Measurements from ENCODE around the gene CARD9. TPM values are rescaled to one million over a fixed set of nuclear protein-coding genes. Genes with fewer than 3 reads are reported as not detected.

The CARD9 gene
- total and polyA plus RNA-seq, 9 donors, result 1.1 to 2.7 (median 1.4) TPM

DNA sequence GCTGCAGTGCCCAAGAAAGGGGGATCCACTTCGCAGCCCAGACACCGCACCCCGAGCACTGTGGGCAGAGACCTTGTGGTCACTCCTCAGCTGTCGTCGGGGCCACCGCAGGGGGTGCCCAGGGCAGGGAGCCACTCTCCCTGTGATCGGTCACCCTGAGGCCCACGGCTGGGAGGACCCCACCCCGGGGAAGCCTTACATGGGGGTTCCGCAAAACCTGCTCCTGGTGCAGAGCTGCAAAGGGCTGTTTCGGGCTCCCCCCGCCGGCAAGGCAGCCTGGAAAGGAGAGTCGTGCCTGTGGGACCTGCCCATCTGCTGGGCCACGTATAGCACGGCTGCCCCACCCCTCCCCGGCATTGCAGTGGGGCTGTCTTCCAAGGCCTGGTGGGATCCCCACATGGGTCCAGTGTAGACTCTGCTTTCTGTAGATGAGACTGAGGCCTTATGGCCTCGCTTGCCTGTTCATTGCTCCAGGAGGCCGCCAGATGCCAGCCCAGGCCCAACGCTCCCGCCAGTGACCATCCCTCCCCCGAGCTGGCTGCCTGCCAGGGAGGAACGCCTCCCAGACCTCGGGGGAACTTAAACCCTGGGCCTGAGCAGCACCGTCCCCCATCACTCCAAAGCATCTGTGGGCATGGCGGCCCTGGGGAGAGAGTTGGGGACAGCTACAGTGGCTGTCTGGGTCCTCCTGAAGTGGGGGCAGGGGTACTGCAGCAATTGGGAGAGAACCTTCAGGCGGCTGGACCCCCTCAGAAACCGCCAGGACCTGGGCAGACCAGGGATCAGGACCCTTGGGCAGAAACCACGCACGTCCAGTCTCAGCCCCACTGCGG is 8.3 kb downstream of the CARD9 start:
- DNase-seq, result no peak
- Histone ChIP-seq H3K27me3 (ENCODE audit: control insufficient read depth, insufficient read depth, low read length) (peaks cover 9% of the 10 kb centered on the region), H3K27ac (ENCODE audit: low read length) (no peak overlapping the region), H3K36me3 (ENCODE audit: control insufficient read depth, insufficient read depth, low read length) (peaks cover 6% of the 10 kb centered on the region), H3K4me1 (ENCODE audit: control insufficient read depth, insufficient read depth, low read length) (peaks cover 49% of the 10 kb centered on the region), H3K4me3 (ENCODE audit: low read length) (no peak overlapping the region), H3K9me3 (replicated peaks; ENCODE audit: control insufficient read depth, low read depth, low read length) (no peaks in the 10 kb centered on the region)
- WGBS (ENCODE audit: insufficient coverage), result 69% methylated on average over 27 of the region's 31 CpGs

DNA sequence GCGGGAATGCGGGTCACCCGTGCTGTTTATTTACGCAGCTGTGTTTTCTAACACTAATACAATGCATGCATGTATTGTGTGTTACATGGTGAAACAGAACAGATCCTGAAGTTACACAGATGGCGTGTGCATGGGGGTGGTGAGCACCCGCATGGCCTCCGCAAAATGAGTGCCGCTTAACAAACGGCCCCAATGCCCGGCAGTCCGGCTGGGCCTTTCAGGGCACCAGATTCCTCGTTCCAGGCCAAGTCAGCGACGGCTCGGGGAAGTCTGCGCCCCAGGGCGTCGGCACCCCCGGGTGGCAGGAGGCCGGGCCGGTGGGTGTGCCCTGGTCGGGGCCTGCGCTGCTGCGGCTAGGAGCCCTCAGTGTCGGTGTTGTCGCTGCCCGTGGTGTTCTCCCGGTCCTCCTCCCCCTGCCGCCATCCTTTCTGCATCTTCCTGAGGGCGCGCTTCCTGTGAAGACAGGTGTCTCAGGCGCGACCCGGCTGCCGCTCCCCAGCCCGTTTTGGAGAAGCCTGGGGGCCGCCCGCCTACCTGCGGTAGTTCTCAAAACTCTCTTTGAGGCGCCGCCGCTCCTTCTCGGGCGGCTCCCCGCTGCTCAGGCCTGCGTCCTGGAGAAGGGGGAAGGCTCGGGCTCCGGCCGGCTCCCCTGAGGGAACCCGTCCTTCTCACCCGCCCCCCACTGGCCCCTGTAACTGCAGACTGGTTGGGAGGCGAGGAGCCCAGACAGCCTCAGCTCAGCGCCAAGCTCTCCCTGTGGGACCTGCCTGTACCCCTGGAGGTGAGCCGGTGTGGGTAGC is 9.3 kb downstream of the CARD9 start:
- Histone ChIP-seq H3K36me3 (ENCODE audit: control insufficient read depth, insufficient read depth, low read length) (peaks cover 8% of the 10 kb centered on the region), H3K4me3 (ENCODE audit: low read length) (no peak overlapping the region), H3K27ac (ENCODE audit: low read length) (no peak overlapping the region)

DNA sequence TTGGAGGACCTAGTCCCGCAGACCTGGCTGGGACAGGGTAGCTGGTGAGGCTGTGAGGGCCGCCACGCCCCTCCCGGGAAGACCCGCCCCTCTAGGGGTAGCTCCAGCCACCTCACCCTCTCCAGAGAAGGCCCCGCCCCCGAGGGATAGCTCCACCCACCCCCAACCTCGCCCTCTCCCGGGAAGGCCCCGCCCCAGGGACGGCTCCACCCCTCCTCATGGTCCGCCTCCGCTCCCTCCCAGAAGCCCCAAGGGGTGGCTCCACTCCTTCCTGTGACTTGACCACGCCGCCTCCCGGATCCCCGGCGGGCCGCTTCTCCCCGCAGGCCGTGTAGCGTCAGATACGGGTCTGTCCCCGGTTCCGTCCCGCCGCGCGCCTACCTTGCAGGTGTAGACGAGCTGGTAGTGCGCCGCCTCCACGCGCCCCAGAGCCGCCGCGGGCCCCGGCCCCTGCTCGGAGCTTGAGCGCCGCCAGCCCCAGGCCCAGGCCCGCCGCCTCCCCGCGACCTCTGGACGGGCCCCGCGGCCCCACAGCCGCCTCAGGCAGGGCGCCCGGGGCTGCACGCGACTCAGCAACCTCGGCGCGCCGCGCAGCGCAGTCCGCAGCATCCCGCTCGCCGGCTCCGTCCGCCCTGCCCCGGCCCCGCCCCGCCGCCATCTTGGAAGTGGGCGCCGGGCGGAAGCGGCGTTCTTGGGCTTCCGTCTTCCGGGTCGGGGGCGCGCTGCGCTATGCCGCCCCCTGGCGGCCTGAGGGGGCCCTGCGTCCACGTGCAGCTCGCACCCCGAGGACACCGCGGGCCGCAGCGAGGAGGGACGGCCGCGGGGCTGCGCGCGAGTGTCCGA is 10.1 kb downstream of the CARD9 start, which contains the start of gene DNLZ:
Gene DNLZ (minus strand): TSS at position 639 of the 843 bp plus-strand sequence. CDS start 30 bp downstream, at position 609.
- peaks cover 9% of the 10 kb centered on the region for H3K27me3 ChIP-seq (ENCODE audit: control insufficient read depth, insufficient read depth, low read length)
- peak; percentile 96 for DNase-seq
- peaks cover 16% of the 10 kb centered on the region for H3K36me3 ChIP-seq (ENCODE audit: control insufficient read depth, insufficient read depth, low read length)
- peak within 1 kb of the TSS; percentile 79 for H3K4me3 ChIP-seq (ENCODE audit: low read length)
- H3K4me1 ChIP-seq (ENCODE audit: control insufficient read depth, insufficient read depth, low read length), result peaks cover 52% of the 10 kb centered on the region
- no peaks in the 10 kb centered on the region for H3K9me3 ChIP-seq (replicated peaks; ENCODE audit: control insufficient read depth, low read depth, low read length)
- under 1% methylated on average over 85 of the region's 97 CpGs for WGBS (ENCODE audit: insufficient coverage)
- peak within 1 kb of the TSS; percentile 82 for H3K27ac ChIP-seq (ENCODE audit: low read length)

More for the DNA sequence above, 9.3 kb downstream of the CARD9 start:
- Histone ChIP-seq H3K9me3 (replicated peaks; ENCODE audit: control insufficient read depth, low read depth, low read length) (no peaks in the 10 kb centered on the region), H3K27me3 (ENCODE audit: control insufficient read depth, insufficient read depth, low read length) (peaks cover 9% of the 10 kb centered on the region), H3K4me1 (ENCODE audit: control insufficient read depth, insufficient read depth, low read length) (peaks cover 52% of the 10 kb centered on the region)
- WGBS (ENCODE audit: insufficient coverage), result 22% methylated on average over 48 of the region's 54 CpGs
- peak; percentile 24 for DNase-seq

DNA sequence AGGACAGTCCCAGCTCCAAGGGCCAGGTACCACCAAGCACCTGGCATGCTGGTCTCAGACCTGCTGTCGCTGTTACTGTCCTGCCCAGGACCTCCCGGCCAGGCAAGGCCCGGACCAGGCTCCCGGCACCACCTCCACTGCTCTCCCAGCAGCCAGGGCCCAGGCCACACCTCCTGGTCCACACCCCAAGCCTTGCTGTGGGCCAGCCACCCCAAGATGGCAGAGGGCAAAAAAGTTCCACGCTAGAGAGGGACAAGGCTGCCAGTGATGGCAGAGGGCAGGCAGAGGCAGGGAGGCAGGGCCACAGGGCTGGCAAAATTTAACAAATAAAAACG is 11.1 kb downstream of the CARD9 start:
- Histone ChIP-seq H3K4me3 (ENCODE audit: low read length) (no peak overlapping the region), H3K27me3 (ENCODE audit: control insufficient read depth, insufficient read depth, low read length) (peaks cover 9% of the 10 kb centered on the region), H3K27ac (ENCODE audit: low read length) (peak overlapping the region; percentile 82), H3K9me3 (replicated peaks; ENCODE audit: control insufficient read depth, low read depth, low read length) (no peaks in the 10 kb centered on the region), H3K36me3 (ENCODE audit: control insufficient read depth, insufficient read depth, low read length) (peaks cover 24% of the 10 kb centered on the region), H3K4me1 (ENCODE audit: control insufficient read depth, insufficient read depth, low read length) (peaks cover 52% of the 10 kb centered on the region)
- 71% methylated on average over 3 of the region's 6 CpGs for WGBS (ENCODE audit: insufficient coverage)
- DNase-seq, result no peak

DNA sequence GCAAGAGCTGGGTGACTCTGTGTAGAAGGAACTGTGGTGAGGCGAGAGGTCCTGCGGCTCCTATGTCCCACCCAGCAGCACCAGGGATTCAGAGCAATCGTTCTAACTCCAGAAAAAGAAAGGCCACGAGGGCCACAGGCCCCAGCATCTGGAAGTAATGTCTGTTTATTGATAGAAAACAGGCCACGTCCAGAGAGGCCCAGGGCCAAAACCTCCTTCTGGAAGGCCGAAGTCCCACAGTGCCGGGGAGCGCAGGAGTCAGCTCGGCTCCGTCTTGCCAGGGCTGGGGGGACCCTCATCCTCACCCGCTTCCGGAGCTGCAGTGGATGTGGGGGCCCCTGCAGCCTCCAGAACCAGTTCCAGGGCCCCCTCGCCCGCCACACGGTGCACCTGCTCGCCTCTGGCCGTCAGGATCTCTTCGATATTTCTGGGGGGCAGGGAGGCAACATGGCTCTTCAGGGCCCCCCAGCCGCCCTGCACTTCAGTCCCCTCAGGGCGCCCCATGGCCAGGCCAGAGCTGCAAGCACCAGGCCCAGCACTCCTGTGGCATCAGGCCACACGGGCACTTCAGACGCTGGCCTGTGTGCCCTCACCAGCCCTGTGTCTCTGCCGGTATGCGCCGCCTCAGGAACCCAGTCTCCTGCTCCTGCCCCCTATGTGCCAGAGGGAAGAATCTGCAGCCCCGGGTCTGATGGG is 11.6 kb downstream of the CARD9 start:
- DNase-seq, result peak; percentile 87
- Histone ChIP-seq H3K27ac (ENCODE audit: low read length) (peak overlapping the region; percentile 47), H3K4me1 (ENCODE audit: control insufficient read depth, insufficient read depth, low read length) (peaks cover 54% of the 10 kb centered on the region), H3K36me3 (ENCODE audit: control insufficient read depth, insufficient read depth, low read length) (peaks cover 29% of the 10 kb centered on the region), H3K9me3 (replicated peaks; ENCODE audit: control insufficient read depth, low read depth, low read length) (no peaks in the 10 kb centered on the region), H3K27me3 (ENCODE audit: control insufficient read depth, insufficient read depth, low read length) (peaks cover 9% of the 10 kb centered on the region), H3K4me3 (ENCODE audit: low read length) (no peak overlapping the region)
- 49% methylated on average over 21 of the region's 26 CpGs for WGBS (ENCODE audit: insufficient coverage)

DNA sequence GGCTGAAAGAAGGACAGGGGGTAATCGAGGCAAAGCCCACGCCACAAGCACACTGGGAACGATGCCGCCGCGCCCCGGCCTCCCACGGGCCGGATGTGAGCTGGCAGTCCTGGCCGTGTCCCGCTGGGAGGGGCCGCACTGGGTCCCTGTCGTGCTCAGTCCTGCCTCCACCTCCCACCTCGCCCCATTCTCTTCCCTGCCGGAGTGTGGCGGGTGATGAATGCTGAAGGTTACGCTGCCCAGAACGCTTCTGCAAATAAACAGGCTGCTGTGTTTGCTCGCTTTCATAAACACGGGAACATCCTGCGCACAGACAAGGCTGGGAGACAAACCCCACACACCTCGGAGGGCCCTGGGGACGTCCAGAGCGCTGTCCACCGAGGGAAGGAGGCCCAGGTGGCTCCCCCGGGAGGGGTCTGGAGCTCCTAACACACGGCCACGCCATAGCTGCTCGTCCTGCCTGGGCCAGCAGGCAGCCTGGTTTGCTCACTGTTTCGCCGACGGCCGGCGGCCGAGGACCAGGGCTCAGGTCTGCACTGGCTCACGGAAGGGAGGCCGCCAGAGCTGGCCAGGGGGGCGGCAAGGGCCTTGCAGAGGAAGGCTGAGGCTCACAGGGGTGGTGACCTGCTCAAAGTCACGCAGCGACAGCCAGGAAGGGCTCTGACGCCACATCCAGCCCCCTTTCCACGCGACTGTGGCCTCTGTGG is 12.3 kb downstream of the CARD9 start:
- Histone ChIP-seq H3K27ac (ENCODE audit: low read length) (peak overlapping the region; percentile 47), H3K27me3 (ENCODE audit: control insufficient read depth, insufficient read depth, low read length) (peaks cover 9% of the 10 kb centered on the region), H3K4me1 (ENCODE audit: control insufficient read depth, insufficient read depth, low read length) (peaks cover 55% of the 10 kb centered on the region), H3K36me3 (ENCODE audit: control insufficient read depth, insufficient read depth, low read length) (peaks cover 36% of the 10 kb centered on the region), H3K4me3 (ENCODE audit: low read length) (no peak overlapping the region), H3K9me3 (replicated peaks; ENCODE audit: control insufficient read depth, low read depth, low read length) (no peaks in the 10 kb centered on the region)
- 37% methylated on average over 41 of the region's 43 CpGs for WGBS (ENCODE audit: insufficient coverage)
- DNase-seq, result no peak

DNA sequence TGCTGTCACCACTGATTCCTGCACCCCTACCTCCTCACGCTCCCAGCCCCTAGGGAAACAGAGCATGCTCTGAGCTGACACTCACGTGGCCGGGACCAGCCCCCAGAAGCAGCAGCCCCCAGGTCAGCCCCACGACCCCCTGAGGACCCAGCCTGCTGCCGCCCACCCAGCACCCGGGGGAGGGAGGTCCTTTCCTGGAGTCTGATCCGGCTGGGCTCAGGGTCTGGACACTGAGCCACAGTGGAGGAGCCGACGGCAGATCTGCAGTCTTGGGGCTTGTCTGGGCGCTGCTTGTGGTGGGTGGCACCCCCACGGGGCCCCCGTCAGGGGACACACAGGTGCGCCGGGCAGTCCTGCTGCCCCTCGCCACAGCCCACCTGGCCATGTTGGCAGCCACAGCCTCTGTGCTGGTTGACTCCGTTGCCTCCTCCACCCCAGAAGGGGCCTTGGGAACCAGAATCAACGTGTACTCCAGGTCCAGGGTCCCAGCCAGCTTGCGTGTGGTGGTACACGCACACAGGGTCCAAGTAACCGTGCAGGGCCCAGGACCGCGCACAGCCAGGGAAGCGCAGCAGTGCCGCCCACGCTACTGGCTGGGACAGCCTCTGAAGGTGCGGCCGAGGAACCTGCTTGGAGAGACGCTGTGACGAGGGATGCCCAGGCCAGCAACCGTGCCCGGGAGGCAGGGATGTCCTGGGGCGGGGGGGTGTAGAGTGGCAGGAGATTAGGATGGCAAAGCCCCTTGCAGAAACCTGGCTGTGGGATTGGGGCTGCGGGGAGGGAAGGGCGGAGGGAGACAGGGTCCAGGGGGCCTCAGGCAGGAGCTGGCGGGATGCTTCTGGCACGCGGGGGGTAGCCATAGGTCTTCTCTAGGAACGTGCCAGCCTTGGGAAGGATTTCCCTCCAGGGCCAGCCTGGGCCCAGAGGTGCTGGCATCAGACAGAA is 13.4 kb downstream of the CARD9 start:
- 69% methylated on average over 33 of the region's 38 CpGs for WGBS (ENCODE audit: insufficient coverage)
- no peaks in the 10 kb centered on the region for H3K9me3 ChIP-seq (replicated peaks; ENCODE audit: control insufficient read depth, low read depth, low read length)
- H3K4me3 ChIP-seq (ENCODE audit: low read length), result no peak overlapping the region
- H3K27me3 ChIP-seq (ENCODE audit: control insufficient read depth, insufficient read depth, low read length), result peaks cover 8% of the 10 kb centered on the region
- H3K4me1 ChIP-seq (ENCODE audit: control insufficient read depth, insufficient read depth, low read length), result peaks cover 56% of the 10 kb centered on the region
- no peak for DNase-seq
- peaks cover 42% of the 10 kb centered on the region for H3K36me3 ChIP-seq (ENCODE audit: control insufficient read depth, insufficient read depth, low read length)
- no peak overlapping the region for H3K27ac ChIP-seq (ENCODE audit: low read length)

DNA sequence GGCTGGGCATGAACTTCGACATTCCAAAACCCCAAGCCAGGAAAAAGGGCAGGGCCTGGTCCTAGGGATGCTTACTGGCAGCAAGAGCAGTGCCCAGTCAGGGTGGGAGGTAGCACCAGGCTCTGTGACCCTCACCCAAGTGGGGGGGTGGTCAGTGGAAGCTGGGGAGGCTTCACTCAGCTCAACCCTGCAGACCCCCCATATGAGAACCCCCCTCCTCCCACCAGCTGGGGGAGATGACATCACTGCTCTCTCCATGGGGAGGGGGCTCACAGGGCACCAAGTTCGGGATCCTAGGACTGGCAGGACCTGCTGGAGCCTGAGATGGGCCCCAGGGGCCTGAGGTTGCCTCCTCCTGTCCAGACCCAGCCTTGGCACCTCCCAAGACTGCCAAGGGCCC is 14.6 kb downstream of the CARD9 start:
- Histone ChIP-seq H3K27ac (ENCODE audit: low read length) (no peak overlapping the region), H3K27me3 (ENCODE audit: control insufficient read depth, insufficient read depth, low read length) (peaks cover under 1% of the 10 kb centered on the region), H3K9me3 (replicated peaks; ENCODE audit: control insufficient read depth, low read depth, low read length) (no peaks in the 10 kb centered on the region), H3K36me3 (ENCODE audit: control insufficient read depth, insufficient read depth, low read length) (peaks cover 42% of the 10 kb centered on the region), H3K4me3 (ENCODE audit: low read length) (no peak overlapping the region), H3K4me1 (ENCODE audit: control insufficient read depth, insufficient read depth, low read length) (peaks cover 56% of the 10 kb centered on the region)
- DNase-seq, result no peak
- 100% methylated on average over 1 of the region's 2 CpGs for WGBS (ENCODE audit: insufficient coverage)

Measured in muscle of leg (tissue), 11 donors.